HUES64 (cell line): ENCODE measurements around the gene ZNF581.

Experiments
- H3K27ac ChIP-seq: 2 replicates; pipeline ENCODE4 v1.7.0; 2013; ENCODE audit warnings: low read depth, low read length, inconsistent platforms
- H3K27me3 ChIP-seq: 2 replicates; pipeline ENCODE4 v1.6.1; 2013; ENCODE audit warnings: mild to moderate bottlenecking, low read length; ENCODE audit not compliant: insufficient read depth
- H3K36me3 ChIP-seq: 2 replicates; pipeline ENCODE4 v1.6.1; 2013; ENCODE audit warnings: mild to moderate bottlenecking, low read length; ENCODE audit not compliant: insufficient read depth
- H3K4me1 ChIP-seq: 2 replicates; pipeline ENCODE4 v1.6.1; 2013; ENCODE audit warnings: mild to moderate bottlenecking, low read length, moderate library complexity; ENCODE audit not compliant: insufficient read depth
- H3K4me3 ChIP-seq: 2 replicates; pipeline ENCODE4 v1.5.1; 2013; ENCODE audit warnings: mild to moderate bottlenecking, low read length, moderate library complexity
- H3K9ac ChIP-seq: 2 replicates; pipeline ENCODE4 v1.6.1; 2013; ENCODE audit warnings: mild to moderate bottlenecking, low read depth, low read length
- H3K9me3 ChIP-seq: 2 replicates; pipeline ENCODE4 v1.6.1; 2013; ENCODE audit warnings: low read depth, low read length; ENCODE audit not compliant: insufficient read depth
- WGBS: fragments of 150-250, 120-280 bp; methylation state at CpG from one replicate; pipeline ENCODE4 v1.1.7; 2013; ENCODE audit warnings: missing lambda C conversion rate; 5-methylcytosine and 5-hydroxymethylcytosine counted together

The ZNF581 gene

DNA sequence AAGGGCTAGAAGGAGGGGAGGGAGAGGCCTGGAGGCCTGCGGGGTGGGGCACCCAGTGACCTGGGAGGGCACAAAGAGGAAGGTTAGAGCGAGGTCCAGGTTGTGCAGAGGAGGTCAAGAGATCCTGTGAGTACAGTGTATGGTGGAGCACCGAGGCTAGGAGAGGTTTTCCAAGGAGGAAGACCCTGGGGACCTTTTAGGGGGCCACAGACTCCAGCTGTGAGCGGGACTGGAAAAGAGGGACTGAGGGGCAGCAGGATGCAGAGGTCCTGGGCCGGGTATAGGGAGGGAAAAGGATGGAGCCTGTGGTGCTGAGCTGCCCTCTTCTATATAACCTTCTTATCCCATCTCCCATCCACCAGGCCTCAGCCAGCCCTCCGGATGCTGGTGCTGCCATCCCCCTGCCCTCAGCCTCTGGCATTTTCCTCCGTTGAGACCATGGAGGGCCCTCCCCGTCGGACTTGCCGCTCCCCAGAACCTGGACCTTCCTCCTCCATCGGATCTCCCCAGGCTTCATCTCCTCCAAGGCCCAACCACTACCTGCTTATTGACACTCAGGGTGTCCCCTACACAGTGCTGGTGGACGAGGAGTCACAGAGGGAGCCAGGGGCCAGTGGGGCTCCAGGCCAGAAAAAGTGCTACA lies 863 bp downstream of the ZNF581 start:
- Histone ChIP-seq H3K4me3 (peak overlapping the region; percentile 99), H3K9me3 (no peaks in the 10 kb centered on the region), H3K27ac (peak overlapping the region; percentile 75), H3K9ac (peak overlapping the region; percentile 94), H3K36me3 (peaks cover 14% of the 10 kb centered on the region), H3K4me1 (peaks cover 2% of the 10 kb centered on the region; the same call in 1 of the 2 replicates), H3K27me3 (no peaks in the 10 kb centered on the region)
- WGBS: 54% methylated on average over 11 of the region's 12 CpGs

DNA sequence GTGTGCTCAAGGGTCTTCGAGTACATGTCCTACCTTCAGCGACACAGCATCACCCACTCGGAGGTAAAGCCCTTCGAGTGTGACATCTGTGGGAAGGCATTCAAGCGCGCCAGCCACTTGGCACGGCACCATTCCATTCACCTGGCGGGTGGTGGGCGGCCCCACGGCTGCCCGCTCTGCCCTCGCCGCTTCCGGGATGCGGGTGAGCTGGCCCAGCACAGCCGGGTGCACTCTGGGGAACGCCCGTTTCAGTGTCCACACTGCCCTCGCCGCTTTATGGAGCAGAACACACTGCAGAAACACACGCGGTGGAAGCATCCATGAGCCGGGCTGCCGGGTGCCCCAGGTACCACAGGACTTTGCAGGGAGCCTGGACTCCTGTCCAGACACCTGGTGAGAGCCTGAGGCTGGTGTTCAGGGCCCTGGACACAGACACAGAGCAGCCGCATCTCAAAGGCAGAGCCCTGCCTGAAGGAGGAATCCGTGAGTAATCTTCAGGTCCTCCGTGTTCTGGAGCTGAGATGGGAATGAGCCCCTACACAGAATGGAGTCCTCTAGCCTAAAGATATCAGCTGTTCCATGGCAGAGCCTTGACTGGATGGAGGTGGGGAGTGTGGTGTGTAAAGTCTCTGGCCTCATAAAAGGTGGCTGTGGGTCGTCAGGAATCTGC lies 1.5 kb downstream of the ZNF581 start:
- Histone ChIP-seq H3K4me3 (peak overlapping the region; percentile 99), H3K9me3 (no peaks in the 10 kb centered on the region), H3K36me3 (peaks cover 14% of the 10 kb centered on the region), H3K9ac (peak overlapping the region; percentile 94; the same call in 1 of the 2 replicates), H3K4me1 (peaks cover 2% of the 10 kb centered on the region; the same call in 1 of the 2 replicates), H3K27me3 (no peaks in the 10 kb centered on the region), H3K27ac (no peak overlapping the region)
- WGBS: 94% methylated on average over 28 of the region's 28 CpGs

DNA sequence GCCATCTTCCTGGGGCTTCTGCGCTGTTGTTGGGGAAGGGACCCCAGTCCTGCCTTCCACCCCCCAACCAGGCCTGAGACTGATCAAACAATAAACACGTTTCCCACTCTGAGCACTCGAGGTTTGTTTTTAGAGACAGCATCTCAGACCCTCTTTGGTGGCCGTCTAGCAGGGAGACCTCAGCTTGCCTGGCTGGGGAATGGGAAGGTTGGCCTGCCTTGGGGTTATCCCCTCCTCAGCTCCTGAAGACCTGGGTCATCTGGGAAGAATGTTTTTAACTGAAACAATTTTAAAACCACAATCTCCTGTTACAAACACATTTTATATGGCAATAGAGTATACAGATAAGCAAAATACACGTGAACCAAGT lies 2.0 kb downstream of the ZNF581 start:
- WGBS: 94% methylated on average over 5 of the region's 5 CpGs
- Histone ChIP-seq H3K9me3 (no peaks in the 10 kb centered on the region), H3K4me3 (no peak overlapping the region), H3K27ac (no peak overlapping the region), H3K36me3 (peaks cover 14% of the 10 kb centered on the region), H3K9ac (no peak overlapping the region), H3K27me3 (no peaks in the 10 kb centered on the region), H3K4me1 (peaks cover 2% of the 10 kb centered on the region; the same call in 1 of the 2 replicates)

DNA sequence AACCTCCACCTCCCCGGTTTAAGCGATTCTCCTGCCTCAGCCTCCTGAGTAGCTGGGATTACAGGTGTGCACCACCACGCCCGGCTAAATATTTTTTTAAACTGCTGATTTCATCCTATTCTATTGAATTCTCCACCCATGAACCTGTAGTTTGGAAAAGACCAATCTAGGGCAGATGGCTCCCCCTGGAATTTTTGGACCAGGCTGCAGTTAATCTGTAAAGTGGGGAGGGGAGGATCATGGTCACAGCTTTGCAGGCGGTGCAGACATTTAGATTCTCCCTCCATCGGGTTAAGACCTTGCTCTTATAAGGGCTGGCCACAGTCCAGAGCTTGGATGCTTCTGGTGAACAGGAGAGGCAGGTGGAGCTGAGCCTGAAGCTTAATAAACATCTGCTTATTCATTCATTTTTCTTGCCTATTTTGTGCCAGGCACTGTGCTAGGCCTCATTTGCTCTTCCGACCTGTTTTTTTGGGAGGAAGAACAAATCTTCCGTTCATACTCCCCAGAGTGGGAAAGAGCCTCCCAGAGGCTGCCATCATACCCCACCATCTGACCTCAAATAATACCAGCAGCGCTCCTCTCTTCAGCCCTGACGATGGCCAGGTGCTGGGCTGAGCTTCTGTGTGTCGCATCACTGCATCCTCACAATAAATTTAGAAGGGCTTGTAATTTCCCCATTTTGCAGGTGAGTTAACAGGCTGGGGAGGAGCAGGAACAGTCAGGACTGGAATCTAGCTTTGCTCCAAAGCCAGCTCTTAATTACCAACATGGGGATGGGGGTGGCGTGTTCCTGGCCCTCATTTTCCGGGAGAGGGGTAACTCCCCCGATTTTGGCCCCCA lies 3.7 kb downstream of the ZNF581 start:
- H3K4me1 ChIP-seq: peaks cover 2% of the 10 kb centered on the region; the same call in 1 of the 2 replicates
- H3K9me3 ChIP-seq: no peaks in the 10 kb centered on the region
- 58% methylated on average over 13 of the region's 14 CpGs for WGBS
- peak overlapping the region; percentile 90 for H3K9ac ChIP-seq
- peaks cover 14% of the 10 kb centered on the region for H3K36me3 ChIP-seq
- peak overlapping the region; percentile 76 for H3K4me3 ChIP-seq
- peak overlapping the region; percentile 85; the same call in 1 of the 2 replicates for H3K27ac ChIP-seq
- H3K27me3 ChIP-seq: no peaks in the 10 kb centered on the region

DNA sequence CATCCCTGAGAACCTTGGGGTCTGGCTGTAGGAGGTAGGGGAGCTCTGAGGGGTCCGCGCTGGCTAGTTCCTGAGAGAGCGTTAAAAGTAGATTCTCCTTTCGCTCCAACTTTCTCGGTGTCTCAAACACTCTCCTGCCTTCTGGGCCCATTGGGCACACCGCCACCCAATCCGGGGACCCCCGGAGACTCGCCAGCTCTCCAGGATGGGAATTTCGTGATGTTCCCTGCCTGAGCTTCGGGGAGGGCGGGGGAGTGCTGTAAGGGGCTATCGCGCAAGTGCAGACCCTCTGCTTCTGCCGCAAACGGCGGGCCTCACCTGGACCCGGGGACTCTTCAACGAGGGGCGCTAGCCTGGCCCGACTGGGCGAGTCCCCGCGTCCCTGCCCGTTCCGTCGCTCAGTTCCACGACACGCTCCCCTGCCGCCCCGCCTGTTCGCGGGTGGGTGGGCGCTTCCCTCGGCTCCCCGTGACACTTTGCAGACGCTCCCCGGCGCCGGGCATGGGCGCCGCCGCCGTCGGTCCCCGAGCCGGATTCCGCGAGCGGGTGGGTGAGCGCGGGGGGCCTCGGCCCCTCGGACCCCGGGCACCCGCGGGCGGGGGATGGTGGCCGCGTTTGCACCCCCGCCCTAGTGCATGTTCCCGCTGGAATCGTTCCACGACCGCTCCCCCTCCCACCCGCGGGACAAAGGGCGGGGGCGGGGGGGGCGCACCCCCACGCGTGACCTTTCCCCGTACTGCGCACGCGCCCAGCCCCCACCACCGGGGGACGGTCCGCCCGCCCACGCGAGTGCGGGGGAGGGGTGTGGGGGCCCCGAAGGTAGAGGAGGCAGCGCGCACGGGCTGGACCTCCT lies 4.5 kb downstream of the ZNF581 start, which contains the start of gene CCDC106:
Gene CCDC106 (plus strand): TSS at position 481 of the 853 bp plus-strand sequence. CDS start 835 bp downstream, outside the sequence.
- H3K27ac ChIP-seq: peak within 1 kb of the TSS; percentile 85
- H3K4me3 ChIP-seq: peak within 1 kb of the TSS; percentile 76
- peaks cover 14% of the 10 kb centered on the region for H3K36me3 ChIP-seq
- no peaks in the 10 kb centered on the region for H3K9me3 ChIP-seq
- under 1% methylated on average over 80 of the region's 87 CpGs for WGBS
- H3K27me3 ChIP-seq: no peaks in the 10 kb centered on the region
- peak within 1 kb of the TSS; percentile 90 for H3K9ac ChIP-seq
- peaks cover 2% of the 10 kb centered on the region; the same call in 1 of the 2 replicates for H3K4me1 ChIP-seq

DNA sequence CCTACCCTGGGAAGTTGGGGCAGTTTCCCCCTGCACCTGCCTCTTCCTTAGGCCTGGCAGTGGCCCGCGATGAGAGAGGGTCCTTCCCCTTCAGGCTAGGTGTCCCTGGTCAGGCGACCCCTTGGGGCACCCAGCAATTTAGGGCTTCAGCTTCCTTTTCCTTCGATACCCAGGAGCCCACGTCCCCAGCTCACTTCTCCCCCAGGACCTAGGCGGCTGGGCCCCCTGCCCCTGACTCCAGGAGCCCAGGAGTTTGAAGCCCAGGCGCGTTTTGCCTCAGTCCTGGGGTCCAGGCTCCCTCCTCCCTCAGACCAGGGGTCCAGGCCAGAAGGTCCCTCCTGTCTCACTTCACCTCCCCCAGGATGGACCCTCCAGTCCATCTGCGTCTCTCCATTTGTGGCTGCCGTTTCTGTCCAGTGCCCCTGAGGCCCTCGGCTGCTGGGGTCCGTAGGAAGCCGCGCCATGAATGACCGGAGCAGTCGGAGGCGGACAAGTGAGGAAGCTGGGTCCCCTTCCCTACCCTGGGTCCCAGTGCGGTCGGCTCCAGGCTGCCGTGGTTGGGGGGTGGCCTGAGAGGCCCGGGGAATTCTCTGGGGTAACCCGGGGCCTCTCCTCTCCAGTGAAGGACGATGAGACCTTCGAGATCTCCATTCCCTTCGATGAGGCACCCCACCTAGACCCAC lies 5.3 kb downstream of the ZNF581 start:
- WGBS: 69% methylated on average over 25 of the region's 25 CpGs
- H3K9ac ChIP-seq: peak overlapping the region; percentile 90
- no peaks in the 10 kb centered on the region for H3K9me3 ChIP-seq
- H3K36me3 ChIP-seq: peaks cover 14% of the 10 kb centered on the region
- no peak overlapping the region for H3K27ac ChIP-seq
- no peaks in the 10 kb centered on the region for H3K27me3 ChIP-seq
- H3K4me3 ChIP-seq: peak overlapping the region; percentile 76
- peaks cover 2% of the 10 kb centered on the region; the same call in 1 of the 2 replicates for H3K4me1 ChIP-seq

DNA sequence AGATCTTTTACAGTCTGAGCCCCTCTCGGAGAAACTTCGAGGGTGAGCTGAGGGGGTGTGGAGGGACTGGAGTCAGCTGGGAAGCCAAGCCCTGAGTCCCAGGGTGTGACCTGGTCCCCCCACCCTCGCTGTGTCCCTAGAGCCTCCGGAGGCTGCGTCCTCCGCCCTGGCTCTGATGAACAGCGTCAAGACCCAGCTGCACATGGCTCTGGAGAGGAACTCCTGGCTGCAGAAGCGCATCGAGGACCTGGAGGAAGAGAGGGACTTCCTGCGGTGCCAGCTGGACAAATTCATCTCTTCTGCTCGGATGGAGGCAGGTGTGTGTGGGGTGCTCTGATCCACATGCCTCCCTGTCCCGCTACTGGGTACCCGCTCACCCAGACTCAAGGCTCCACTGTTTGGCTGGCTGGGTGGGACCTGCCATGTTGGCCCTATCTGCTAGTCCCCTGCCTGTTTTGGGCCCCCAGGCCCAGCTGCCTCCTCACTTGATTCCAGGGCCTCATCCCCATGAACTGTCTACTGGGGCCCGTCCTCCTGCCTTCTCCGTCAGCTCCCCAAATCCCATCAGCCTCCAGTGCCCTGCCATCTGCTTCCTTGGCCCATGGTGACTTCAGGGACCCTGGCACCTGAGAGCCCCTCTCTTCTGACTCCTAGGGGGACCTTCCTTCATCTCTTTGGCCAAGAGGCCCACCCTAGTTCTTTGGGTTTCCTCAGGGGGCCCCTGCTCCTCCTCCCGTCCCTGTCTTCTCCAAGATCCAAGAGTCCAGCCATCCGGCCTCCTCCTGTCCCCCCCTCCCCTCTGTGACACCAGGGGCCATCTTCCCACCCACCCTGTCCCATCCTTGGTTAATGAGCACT lies 6.0 kb downstream of the ZNF581 start:
- H3K36me3 ChIP-seq: peaks cover 13% of the 10 kb centered on the region
- no peak overlapping the region for H3K4me3 ChIP-seq
- whole genome bisulfite sequencing: 89% methylated on average over 17 of the region's 17 CpGs
- no peaks in the 10 kb centered on the region for H3K27me3 ChIP-seq
- H3K9me3 ChIP-seq: no peaks in the 10 kb centered on the region
- H3K27ac ChIP-seq: no peak overlapping the region
- peaks cover 2% of the 10 kb centered on the region; the same call in 1 of the 2 replicates for H3K4me1 ChIP-seq
- H3K9ac ChIP-seq: no peak overlapping the region

DNA sequence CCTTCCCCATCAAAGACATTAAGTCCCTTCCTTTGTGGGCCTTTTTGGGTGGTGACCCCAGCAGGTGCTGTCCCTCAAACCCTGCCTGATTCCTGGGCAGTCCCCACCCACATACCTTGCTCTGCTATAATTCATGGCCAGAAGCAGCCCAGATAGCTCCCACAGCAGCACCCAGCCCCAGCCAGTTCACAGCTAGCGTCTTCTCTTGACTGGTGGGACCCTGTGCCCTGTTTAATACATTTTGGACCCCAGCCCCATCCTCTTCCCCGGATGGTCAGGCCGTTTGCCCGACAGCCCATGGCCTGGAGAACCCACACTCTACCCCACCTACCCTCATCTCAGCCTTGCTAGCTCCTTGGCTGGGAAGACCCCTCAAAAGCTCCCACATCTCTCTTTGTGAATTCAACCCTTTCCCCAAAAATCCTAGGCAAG lies 6.7 kb downstream of the ZNF581 start:
- no peak overlapping the region for H3K9ac ChIP-seq
- no peak overlapping the region for H3K4me3 ChIP-seq
- H3K36me3 ChIP-seq: peaks cover 7% of the 10 kb centered on the region
- no peak overlapping the region for H3K27ac ChIP-seq
- peaks cover 2% of the 10 kb centered on the region; the same call in 1 of the 2 replicates for H3K4me1 ChIP-seq
- no peaks in the 10 kb centered on the region for H3K27me3 ChIP-seq
- no peaks in the 10 kb centered on the region for H3K9me3 ChIP-seq
- WGBS: 96% methylated on average over 4 of the region's 4 CpGs

DNA sequence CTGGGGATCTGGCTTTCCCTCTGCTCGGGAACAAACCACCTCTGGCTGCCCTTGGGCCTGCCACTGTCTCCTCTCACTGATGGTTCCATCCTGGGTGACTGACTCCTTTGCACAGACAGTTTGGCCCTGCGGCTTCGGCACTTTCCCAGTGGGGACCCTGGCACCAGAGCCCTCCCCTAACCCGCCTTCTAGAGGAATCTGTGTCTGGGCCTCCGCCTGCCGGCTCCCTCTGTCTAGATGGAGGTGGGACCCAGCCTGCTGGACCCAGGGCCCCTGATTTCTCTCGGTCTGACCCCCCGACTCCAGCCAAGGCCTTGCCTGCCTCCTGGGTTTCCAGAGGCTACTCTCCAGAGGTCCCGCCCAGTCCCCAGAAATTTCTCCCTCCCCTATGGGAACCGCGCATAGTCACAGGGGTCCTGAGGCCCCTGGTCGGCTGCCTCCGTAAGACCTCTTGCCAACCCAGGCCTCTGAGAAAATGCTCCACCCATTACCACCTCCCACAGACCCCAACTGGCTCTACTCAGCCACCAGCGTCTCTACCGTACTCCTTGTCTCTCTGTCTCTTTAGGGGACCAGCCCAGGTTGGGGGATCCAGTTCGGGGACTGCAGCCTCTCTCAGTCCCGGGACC lies 7.3 kb downstream of the ZNF581 start:
- H3K27me3 ChIP-seq: no peaks in the 10 kb centered on the region
- H3K4me1 ChIP-seq: peaks cover 2% of the 10 kb centered on the region; the same call in 1 of the 2 replicates
- no peak overlapping the region for H3K9ac ChIP-seq
- no peaks in the 10 kb centered on the region for H3K9me3 ChIP-seq
- 91% methylated on average over 17 of the region's 17 CpGs for WGBS
- no peak overlapping the region for H3K27ac ChIP-seq
- no peak overlapping the region for H3K4me3 ChIP-seq
- H3K36me3 ChIP-seq: peaks cover 1% of the 10 kb centered on the region
